GM21825 (cell line): ENCODE measurements around the gene OOSP4A.
"Not testable (repeated sequence)": the region's sequence is repeated elsewhere in the genome, so short reads cannot be mapped to it uniquely, and the experiment has no call there.

Source experiments
- ATAC-seq: cut with Tn5 transposase; IDR thresholded peaks from one replicate; pipeline ENCODE4 v1.9.1; 2021; ENCODE audit warnings: mild to moderate bottlenecking, moderate library complexity; ENCODE audit not compliant: unreplicated experiment

Gene OOSP4A

DNA sequence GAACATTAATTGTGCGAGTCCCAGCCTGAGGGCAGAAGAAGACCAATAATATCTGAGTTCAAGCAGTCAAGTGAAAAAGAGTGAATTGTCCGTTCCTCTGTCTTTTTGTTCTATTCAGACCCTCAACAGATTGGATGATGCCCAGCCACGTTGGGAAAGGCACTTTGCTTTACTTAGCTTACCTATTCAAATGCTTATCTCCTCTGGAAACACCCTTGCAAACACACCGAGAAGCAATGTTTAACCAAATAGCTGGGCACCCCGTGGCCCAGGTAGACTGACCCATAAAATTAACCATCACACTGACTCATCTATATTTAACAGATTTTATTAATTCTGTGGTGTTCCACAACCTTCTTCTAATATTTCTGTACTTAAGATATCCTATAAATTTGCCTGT lies 9.3 kb downstream of the OOSP4A start:
- ATAC-seq, result no peak

DNA sequence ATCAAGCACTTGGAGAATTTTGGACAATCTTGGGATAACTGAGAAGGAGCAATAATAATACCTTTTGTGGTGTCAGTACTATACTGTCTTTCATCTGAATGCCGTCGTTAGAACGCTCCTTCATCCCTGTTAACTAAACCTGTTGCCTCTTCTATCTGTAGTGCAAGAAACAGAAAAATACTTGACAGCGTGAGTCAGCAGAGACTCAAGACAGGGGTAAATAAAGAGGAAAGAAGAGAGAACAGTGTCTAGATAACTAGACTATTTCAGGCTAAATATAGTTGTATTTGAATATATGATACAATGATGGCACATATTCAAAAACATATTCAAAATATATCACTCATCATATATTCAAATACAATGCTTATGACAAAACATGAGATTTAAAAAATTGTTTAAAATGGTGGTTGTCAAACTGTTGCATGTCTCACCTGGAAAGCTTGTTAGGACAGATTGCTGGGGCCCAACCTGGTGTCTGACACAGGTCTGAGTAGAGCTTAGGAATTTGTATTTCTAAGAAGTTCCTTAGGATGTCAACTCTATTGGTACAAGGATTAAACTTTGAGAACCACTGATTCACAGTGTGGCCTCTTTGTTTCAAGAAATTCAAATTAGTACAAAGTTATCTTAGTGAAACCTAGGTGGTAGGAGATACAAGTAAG lies 17.4 kb downstream of the OOSP4A start:
- ATAC-seq, result no peak

DNA sequence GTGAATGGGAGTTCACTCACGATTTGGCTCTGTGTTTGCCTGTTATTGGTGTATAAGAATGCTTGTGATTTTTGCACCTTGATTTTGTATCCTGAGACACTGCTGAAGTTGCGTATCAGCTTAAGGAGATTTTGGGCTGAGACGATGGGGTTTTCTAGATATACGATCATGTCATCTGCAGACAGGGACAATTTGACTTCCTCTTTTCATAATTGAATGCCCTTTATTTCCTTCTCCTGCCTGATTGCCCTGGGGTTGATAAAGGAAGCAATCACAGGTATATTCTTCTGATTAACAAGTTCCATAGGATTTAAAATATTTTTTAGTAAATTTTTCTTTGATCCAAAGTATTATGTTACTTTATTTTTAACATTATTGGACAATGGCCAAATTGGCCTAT lies 18.2 kb downstream of the OOSP4A start:
- not testable (repeated sequence) for ATAC-seq

- no peak for ATAC-seq
Observed at GRCh38 chr11:59983212-59983611, 19.4 kb downstream of the OOSP4A start.

GRCh38 chr11:59984368-59984767 lies 20.5 kb downstream of the OOSP4A start:
- no peak for ATAC-seq

- ATAC-seq, result no peak
Observed at GRCh38 chr11:59990421-59990820, 26.6 kb downstream of the OOSP4A start.

GRCh38 chr11:59992425-59992824 lies 28.6 kb downstream of the OOSP4A start:
- no peak for ATAC-seq

GRCh38 chr11:59997800-59998199 lies 34.0 kb downstream of the OOSP4A start:
- ATAC-seq, result no peak

DNA sequence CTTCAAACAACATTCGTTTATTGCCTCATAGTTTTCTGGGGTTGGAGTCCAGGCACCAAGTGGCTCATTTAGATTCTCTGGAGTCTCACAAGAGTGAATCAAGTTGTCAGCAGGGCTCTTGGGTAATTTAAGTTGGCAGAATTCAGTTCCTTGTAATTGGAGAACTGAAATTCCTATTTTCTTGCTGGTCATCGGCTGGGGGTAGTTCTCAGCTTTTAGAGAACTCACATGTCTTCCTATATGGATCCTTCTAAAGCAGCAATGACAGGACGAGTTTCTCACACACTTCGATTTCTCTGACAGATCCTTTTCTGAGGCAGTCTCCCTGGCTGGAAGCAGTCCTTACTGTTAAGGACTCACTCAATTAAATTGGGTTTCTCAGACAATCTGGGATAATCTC lies 35.9 kb downstream of the OOSP4A start:
- ATAC-seq, result no peak

- ATAC-seq, result no peak
Observed at GRCh38 chr11:60003729-60004128, 39.9 kb downstream of the OOSP4A start.

GRCh38 chr11:60005360-60005759 lies 41.5 kb downstream of the OOSP4A start:
- no peak for ATAC-seq

DNA sequence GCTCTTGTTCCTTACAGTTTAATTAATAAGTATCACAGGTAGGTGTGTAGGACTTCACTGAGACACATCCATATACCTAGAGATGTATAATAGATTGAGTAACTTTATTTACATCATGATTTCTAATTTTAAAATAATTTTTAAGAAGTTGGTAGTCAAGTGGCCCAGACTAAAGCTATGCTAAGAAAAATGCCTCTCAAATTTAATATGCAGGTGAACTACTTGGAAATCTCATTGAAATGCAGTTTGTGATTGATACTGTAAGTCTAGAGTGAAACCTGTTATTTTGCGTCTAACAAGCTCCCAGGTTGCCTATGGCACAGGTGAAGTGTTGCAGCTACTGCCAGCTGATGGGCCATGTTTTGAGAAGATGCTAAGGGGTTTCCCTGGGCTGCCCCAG lies 53.0 kb downstream of the OOSP4A start, which contains the start of gene OOSP4B:
TSS of gene OOSP4B (plus strand) at position 301 of the 400 bp plus-strand sequence.
- no peak for ATAC-seq

DNA sequence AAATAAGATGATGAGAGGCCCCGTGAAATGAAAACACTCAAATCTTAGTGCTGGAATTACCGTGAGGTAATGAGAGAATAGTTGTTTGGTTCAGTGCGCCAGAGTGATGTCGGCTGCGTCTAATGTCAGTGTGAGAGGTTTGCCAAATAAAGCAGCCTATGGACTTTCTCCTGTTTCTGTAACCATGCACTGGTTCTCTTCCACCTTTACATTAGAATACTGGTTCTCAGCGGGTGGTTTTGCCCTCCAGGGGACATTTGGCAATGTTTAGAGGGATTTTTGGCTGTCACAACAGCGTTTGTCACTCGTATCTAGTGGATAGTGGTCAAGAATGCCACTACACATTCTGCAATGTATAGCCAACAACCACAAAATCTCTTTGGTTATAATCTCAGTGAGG lies 54.2 kb downstream of the OOSP4A start:
- ATAC-seq, result no peak
